WERI-Rb-1 (cell line): Measurements from ENCODE around the gene ZNF227.
"Not testable (repeated sequence)": the region's sequence is repeated elsewhere in the genome, so short reads cannot be mapped to it uniquely, and the experiment has no call there.

Source experiments
- DNase-seq: peaks from one replicate; pipeline ENCODE4 v3.0.0-alpha.2; 2020
- H3K27ac ChIP-seq: fragments of 250-450 bp; sonication (Bioruptor Pico); 2 replicates; pipeline ENCODE4 v1.5.1; 2020; ENCODE audit warnings: mild to moderate bottlenecking, moderate library complexity
- H3K27me3 ChIP-seq: fragments of 250-450 bp; sonication (Bioruptor Pico); 2 replicates; pipeline ENCODE4 v1.5.1; 2021; ENCODE audit warnings: mild to moderate bottlenecking, low read depth, moderate library complexity; ENCODE audit not compliant: insufficient read depth, severe bottlenecking
- H3K36me3 ChIP-seq: fragments of 250-450 bp; sonication (Bioruptor Pico); 2 replicates; pipeline ENCODE4 v1.5.1; 2020; ENCODE audit warnings: mild to moderate bottlenecking, moderate library complexity
- H3K4me3 ChIP-seq: 2 replicates; pipeline ENCODE4 v1.5.1; 2011; ENCODE audit warnings: low read depth, mild to moderate bottlenecking, control low read depth, low read length
- H3K9me3 ChIP-seq: fragments of 250-450 bp; sonication (Bioruptor Pico); 2 replicates; pipeline ENCODE4 v1.5.1; 2021; ENCODE audit warnings: mild to moderate bottlenecking, moderate library complexity; ENCODE audit not compliant: severe bottlenecking
- TF ChIP-seq, protein P1 (sequence below): IDR thresholded peaks from 2 replicates; pipeline ENCODE4 v1.5.1; 2011; ENCODE audit warnings: low read depth, mild to moderate bottlenecking, control low read depth, inconsistent platforms, low read length

ZNF227 gene

DNA sequence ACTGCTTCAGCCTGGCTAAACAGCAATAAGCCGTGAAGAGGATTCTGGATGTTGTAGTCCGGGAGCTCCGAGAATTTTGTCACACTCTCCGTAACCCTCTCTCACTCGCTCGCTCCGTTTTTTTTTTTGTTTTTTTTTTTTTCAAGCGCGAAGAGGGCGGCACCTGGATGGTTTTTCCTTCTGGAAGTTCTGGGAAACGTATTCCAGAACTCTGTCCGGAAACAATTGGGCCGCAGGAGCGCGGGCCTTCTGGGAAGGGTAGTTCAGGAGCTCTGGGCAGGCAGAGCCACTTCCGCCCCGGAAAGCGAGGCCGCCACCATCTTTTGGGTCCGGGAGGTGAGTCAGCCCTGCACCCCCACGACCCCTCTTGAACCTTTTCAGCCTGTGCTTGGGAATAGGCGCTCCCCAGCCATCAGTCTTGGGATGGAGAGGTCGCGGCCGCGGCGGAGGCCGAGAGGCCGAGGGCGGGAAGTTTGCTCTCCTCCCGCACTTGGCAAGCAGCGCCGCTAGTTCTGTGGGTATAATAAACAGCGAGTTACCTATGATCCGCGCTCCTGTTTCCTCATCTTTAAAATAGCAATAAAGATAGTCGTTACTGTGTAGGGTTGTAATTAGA is at the start of gene ZNF227:
Gene ZNF227 (plus strand): TSS at position 283 of the 616 bp plus-strand sequence. CDS start 5,261 bp downstream, outside the sequence.
- Histone ChIP-seq H3K36me3 (peaks cover 28% of the 10 kb centered on the region), H3K9me3 (no peaks in the 10 kb centered on the region), H3K27me3 (no peaks in the 10 kb centered on the region), H3K27ac (peak within 1 kb of the TSS; percentile 75), H3K4me3 (peak within 1 kb of the TSS; percentile 83)
- peak; percentile 89 for DNase-seq
- TF ChIP-seq, protein P1, sequence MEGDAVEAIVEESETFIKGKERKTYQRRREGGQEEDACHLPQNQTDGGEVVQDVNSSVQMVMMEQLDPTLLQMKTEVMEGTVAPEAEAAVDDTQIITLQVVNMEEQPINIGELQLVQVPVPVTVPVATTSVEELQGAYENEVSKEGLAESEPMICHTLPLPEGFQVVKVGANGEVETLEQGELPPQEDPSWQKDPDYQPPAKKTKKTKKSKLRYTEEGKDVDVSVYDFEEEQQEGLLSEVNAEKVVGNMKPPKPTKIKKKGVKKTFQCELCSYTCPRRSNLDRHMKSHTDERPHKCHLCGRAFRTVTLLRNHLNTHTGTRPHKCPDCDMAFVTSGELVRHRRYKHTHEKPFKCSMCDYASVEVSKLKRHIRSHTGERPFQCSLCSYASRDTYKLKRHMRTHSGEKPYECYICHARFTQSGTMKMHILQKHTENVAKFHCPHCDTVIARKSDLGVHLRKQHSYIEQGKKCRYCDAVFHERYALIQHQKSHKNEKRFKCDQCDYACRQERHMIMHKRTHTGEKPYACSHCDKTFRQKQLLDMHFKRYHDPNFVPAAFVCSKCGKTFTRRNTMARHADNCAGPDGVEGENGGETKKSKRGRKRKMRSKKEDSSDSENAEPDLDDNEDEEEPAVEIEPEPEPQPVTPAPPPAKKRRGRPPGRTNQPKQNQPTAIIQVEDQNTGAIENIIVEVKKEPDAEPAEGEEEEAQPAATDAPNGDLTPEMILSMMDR, result no peak

GRCh38 chr19:44163789-44164188 is 48.5 kb upstream of the ZNF227 start:
- Histone ChIP-seq H3K27me3 (no peaks in the 10 kb centered on the region), H3K36me3 (peaks cover 14% of the 10 kb centered on the region), H3K9me3 (no peaks in the 10 kb centered on the region), H3K27ac (no peak overlapping the region), H3K4me3 (peak overlapping the region; percentile 91)
- TF ChIP-seq, protein P1, result no peak
- no peak for DNase-seq

- TF ChIP-seq, protein P1, result no peak
- H3K36me3 ChIP-seq, result peaks cover 17% of the 10 kb centered on the region
- H3K27ac ChIP-seq, result peak overlapping the region; percentile 49
- no peaks in the 10 kb centered on the region for H3K9me3 ChIP-seq
- peak overlapping the region; percentile 91 for H3K4me3 ChIP-seq
- H3K27me3 ChIP-seq, result no peaks in the 10 kb centered on the region
- no peak for DNase-seq
Observed at GRCh38 chr19:44164327-44164672, 48.0 kb upstream of the ZNF227 start.

GRCh38 chr19:44164673-44165512 is 47.4 kb upstream of the ZNF227 start, which contains the start of gene ZNF226:
Gene ZNF226 (plus strand): TSS chr19:44165100. CDS start chr19:44170081, 4,981 bp downstream.
- Histone ChIP-seq H3K4me3 (peak within 1 kb of the TSS; percentile 91), H3K36me3 (peaks cover 22% of the 10 kb centered on the region), H3K9me3 (no peaks in the 10 kb centered on the region), H3K27ac (peak within 1 kb of the TSS; percentile 65), H3K27me3 (no peaks in the 10 kb centered on the region)
- TF ChIP-seq, protein P1, result no peak
- peak; percentile 94 for DNase-seq

DNA sequence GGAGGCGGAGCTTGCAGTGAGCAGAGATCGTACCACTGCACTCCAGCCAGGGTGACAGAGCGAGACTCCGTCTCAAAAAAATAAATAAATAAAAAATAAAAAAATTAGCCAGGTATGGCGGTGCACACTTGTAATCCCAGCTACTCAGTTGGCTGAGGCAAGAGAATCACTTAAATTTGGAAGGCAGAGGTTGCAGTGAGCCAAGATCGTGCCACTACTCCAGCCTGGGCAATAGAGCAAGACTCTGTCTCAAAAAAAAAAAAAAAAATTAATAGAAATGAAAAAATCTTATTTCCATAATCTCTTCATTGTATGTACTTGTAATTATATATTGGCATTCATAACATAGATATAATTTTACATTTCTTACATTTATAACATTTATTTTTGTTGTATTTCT is 41.7 kb upstream of the ZNF227 start:
- H3K4me3 ChIP-seq, H3K27ac ChIP-seq, H3K9me3 ChIP-seq, H3K27me3 ChIP-seq, DNase-seq: not testable (repeated sequence)
- peaks cover 70% of the 10 kb centered on the region for H3K36me3 ChIP-seq

- TF ChIP-seq, protein P1, result no peak
- no peak for DNase-seq
- H3K4me3 ChIP-seq, result no peak overlapping the region
- H3K27ac ChIP-seq, result no peak overlapping the region
- H3K27me3 ChIP-seq, result no peaks in the 10 kb centered on the region
- peaks cover 55% of the 10 kb centered on the region for H3K36me3 ChIP-seq
- peaks cover 4% of the 10 kb centered on the region for H3K9me3 ChIP-seq
Observed at GRCh38 chr19:44176590-44176989, 35.7 kb upstream of the ZNF227 start.
